CD1c-positive myeloid dendritic cell (primary cell): ENCODE measurements around the gene TLL2.

ENCODE experiments used
- DNase-seq: peaks from one replicate; pipeline ENCODE4 v3.0.0-alpha.2; 2016; ENCODE audit errors: extremely low spot score

Gene TLL2

GRCh38 chr10:96421995-96422394 is 91.7 kb downstream of the TLL2 start:
- no peak for DNase-seq

GRCh38 chr10:96420228-96421009 is 93.3 kb downstream of the TLL2 start:
- DNase-seq = no peak

GRCh38 chr10:96419351-96419750 is 94.4 kb downstream of the TLL2 start:
- no peak for DNase-seq

- DNase-seq = no peak
Measured at GRCh38 chr10:96418582-96418981, 95.1 kb downstream of the TLL2 start.

GRCh38 chr10:96417441-96417840 is 96.3 kb downstream of the TLL2 start:
- DNase-seq = no peak

GRCh38 chr10:96416643-96417042 is 97.1 kb downstream of the TLL2 start:
- DNase-seq = no peak

GRCh38 chr10:96415891-96416554 is 97.7 kb downstream of the TLL2 start:
- DNase-seq = no peak

GRCh38 chr10:96415150-96415890 is 98.4 kb downstream of the TLL2 start:
- DNase-seq = no peak

- no peak for DNase-seq
Measured at GRCh38 chr10:96414303-96414702, 99.4 kb downstream of the TLL2 start.

- DNase-seq = no peak
Measured at GRCh38 chr10:96413151-96413787, 100.5 kb downstream of the TLL2 start.

GRCh38 chr10:96411716-96412320 is 101.9 kb downstream of the TLL2 start:
- DNase-seq = no peak

GRCh38 chr10:96410296-96410695 is 103.4 kb downstream of the TLL2 start:
- no peak for DNase-seq

GRCh38 chr10:96408201-96408600 is 105.5 kb downstream of the TLL2 start:
- DNase-seq = no peak

GRCh38 chr10:96407560-96408069 is 106.1 kb downstream of the TLL2 start:
- DNase-seq = no peak

GRCh38 chr10:96406091-96406490 is 107.6 kb downstream of the TLL2 start:
- no peak for DNase-seq

GRCh38 chr10:96402417-96403305 is 111.1 kb downstream of the TLL2 start:
- no peak for DNase-seq

- DNase-seq = no peak
Measured at GRCh38 chr10:96401036-96401435, 112.7 kb downstream of the TLL2 start.

GRCh38 chr10:96400465-96400864 is 113.3 kb downstream of the TLL2 start:
- DNase-seq = no peak

GRCh38 chr10:96397902-96398301 is 115.8 kb downstream of the TLL2 start:
- DNase-seq = no peak
